Chondrocyte (in vitro differentiated cells): ENCODE data around the gene OR51E2. TPM values are rescaled to one million over a fixed set of nuclear protein-coding genes. Genes with fewer than 3 reads are reported as not detected.

Source experiments
- DNase-seq: peaks from one replicate; pipeline ENCODE4 v3.0.0; 2021; ENCODE audit warnings: mixed read lengths, low spot score
- H3K27ac Mint-ChIP-seq: one replicate; pipeline ENCODE4 v1.8.0; 2021; ENCODE audit warnings: mild to moderate bottlenecking, moderate library complexity, mixed read lengths; ENCODE audit not compliant: unreplicated experiment
- H3K27me3 Mint-ChIP-seq: 2 replicates; pipeline ENCODE4 v1.8.0; 2021; ENCODE audit warnings: low read depth, mixed read lengths
- H3K36me3 Mint-ChIP-seq: 2 replicates; pipeline ENCODE4 v1.8.0; 2021; ENCODE audit warnings: low read depth, mixed read lengths
- H3K4me1 Mint-ChIP-seq: 2 replicates; pipeline ENCODE4 v1.8.0; 2021; ENCODE audit warnings: low read depth, mild to moderate bottlenecking, mixed read lengths
- H3K4me3 Mint-ChIP-seq: one replicate; pipeline ENCODE4 v1.8.0; 2021; ENCODE audit warnings: mild to moderate bottlenecking, moderate library complexity, mixed read lengths; ENCODE audit not compliant: unreplicated experiment
- H3K9me3 Mint-ChIP-seq: 2 replicates; pipeline ENCODE4 v1.8.0; 2021; ENCODE audit warnings: low read depth, mixed read lengths
- CTCF ChIP-seq: fragments of 200-600 bp; sonication (generic); IDR thresholded peaks from 2 replicates; pipeline ENCODE4 v1.5.0; 2021; ENCODE audit warnings: antibody characterized with exemption, mild to moderate bottlenecking, moderate library complexity
- total RNA-seq: library from RNA; stranded (reverse); gene quantifications from 3 replicates; pipeline ENCODE4 v1.2.1, GENCODE V29; 2021

The OR51E2 gene
- total RNA-seq, 1 donor from 2014 or later, result 3.2 TPM

- TF ChIP-seq CTCF, result no peak
- H3K4me3 Mint-ChIP-seq, result no peak overlapping the region
- no peak for DNase-seq
- no peak overlapping the region for H3K27ac Mint-ChIP-seq
- H3K36me3 Mint-ChIP-seq, result no peaks in the 10 kb centered on the region
- peaks cover 8% of the 10 kb centered on the region for H3K4me1 Mint-ChIP-seq
- H3K27me3 Mint-ChIP-seq, result peaks cover 10% of the 10 kb centered on the region
- H3K9me3 Mint-ChIP-seq, result no peaks in the 10 kb centered on the region
Measured at GRCh38 chr11:4695442-4695841, 2.2 kb downstream of the OR51E2 start.

GRCh38 chr11:4684631-4685285 lies 12.9 kb downstream of the OR51E2 start:
- Mint-ChIP-seq H3K4me3 (no peak overlapping the region), H3K4me1 (peaks cover 10% of the 10 kb centered on the region), H3K9me3 (no peaks in the 10 kb centered on the region), H3K27me3 (no peaks in the 10 kb centered on the region), H3K36me3 (no peaks in the 10 kb centered on the region), H3K27ac (no peak overlapping the region)
- DNase-seq, result no peak
- no peak for TF ChIP-seq CTCF

- Mint-ChIP-seq H3K27me3 (no peaks in the 10 kb centered on the region), H3K4me3 (no peak overlapping the region), H3K4me1 (peaks cover 10% of the 10 kb centered on the region), H3K9me3 (no peaks in the 10 kb centered on the region), H3K27ac (no peak overlapping the region), H3K36me3 (no peaks in the 10 kb centered on the region)
- no peak for TF ChIP-seq CTCF
- DNase-seq, result no peak
Measured at GRCh38 chr11:4682623-4683419, 14.8 kb downstream of the OR51E2 start.

DNA sequence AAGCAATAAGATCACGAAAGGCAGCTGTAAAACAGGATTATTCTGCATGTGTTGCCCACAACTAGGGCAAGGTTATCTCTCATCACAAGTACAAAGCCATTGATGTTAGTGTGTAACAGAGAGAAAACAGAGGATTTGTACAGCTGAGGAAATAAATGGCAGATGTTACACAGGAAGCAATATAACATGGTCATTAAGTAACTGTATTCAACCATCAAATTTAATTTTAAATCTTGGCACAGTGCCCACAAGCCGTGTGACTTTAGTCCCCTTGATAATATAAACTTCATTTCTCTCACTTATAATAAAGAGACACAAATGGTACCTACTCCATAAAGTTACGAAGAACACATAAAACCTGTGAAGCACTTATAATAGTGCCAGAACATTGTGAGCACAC lies 17.3 kb downstream of the OR51E2 start:
- H3K36me3 Mint-ChIP-seq, result no peaks in the 10 kb centered on the region
- peaks cover 10% of the 10 kb centered on the region for H3K4me1 Mint-ChIP-seq
- H3K27me3 Mint-ChIP-seq, result no peaks in the 10 kb centered on the region
- no peak for TF ChIP-seq CTCF
- H3K27ac Mint-ChIP-seq, result no peak overlapping the region
- H3K9me3 Mint-ChIP-seq, result no peaks in the 10 kb centered on the region
- no peak overlapping the region for H3K4me3 Mint-ChIP-seq
- DNase-seq, result no peak

GRCh38 chr11:4677948-4678347 lies 19.7 kb downstream of the OR51E2 start:
- no peak overlapping the region for H3K4me3 Mint-ChIP-seq
- no peaks in the 10 kb centered on the region for H3K9me3 Mint-ChIP-seq
- no peaks in the 10 kb centered on the region for H3K27me3 Mint-ChIP-seq

More at GRCh38 chr11:4677948-4678347, 19.7 kb downstream of the OR51E2 start:
- Mint-ChIP-seq H3K36me3 (no peaks in the 10 kb centered on the region), H3K4me1 (peaks cover 19% of the 10 kb centered on the region), H3K27ac (no peak overlapping the region)
- no peak for TF ChIP-seq CTCF
- DNase-seq, result no peak
